K562 (cell line): ENCODE measurements around the gene JPT1. TPM values are rescaled to one million over a fixed set of nuclear protein-coding genes. Genes with fewer than 3 reads are reported as not detected.

Source experiments
- ATAC-seq: fragments of 200-7000 bp; cut with Tn5 transposase; 3 replicates; pipeline ENCODE4 v1.9.1; 2020; ENCODE audit warnings: moderate library complexity
- BruUV-seq: library from RNA; stranded (reverse); fragments of 400-500 nt; replicated peaks from 2 replicates; lab custom pipeline; 2021; lab: Mats Ljungman, UMichigan
- CTCF ChIA-PET: fragments of 300-600 bp; formaldehyde crosslinking; extraction: SDS; loops from one replicate; lab custom pipeline; 2021; ENCODE audit warnings: low intra/inter-chr PET ratio; lab: Yijun Ruan, JAX
- POLR2A ChIA-PET: fragments of 300-600, 350-650 bp; sonication (Branson Sonifier 250); formaldehyde crosslinking; extraction: SDS; loops from one replicate; lab custom pipeline; 2021; ENCODE audit warnings: antibody characterized with exemption, inconsistent platforms; lab: Yijun Ruan, JAX
- DNase-seq, 4 experiments: peaks; one replicate each; pipeline versions ENCODE4 v3.0.0 to v3.0.0-alpha.2; 2011 to 2018; ENCODE audit warnings: low spot score in 3 of 4, mixed read lengths in 3 of 4; ENCODE audit errors: extremely low read depth in 1 of 4
- FAIRE-seq: peaks from 2 replicates; lab custom pipeline; 2011; peaks lifted over from hg19 to GRCh38; lab: Jason Lieb, UNC
- H2AFZ ChIP-seq: 2 replicates; pipeline ENCODE4 v1.6.0; 2011; ENCODE audit warnings: low read depth, low read length, control low read depth, inconsistent platforms
- H3K27ac ChIP-seq: fragments of 200-600 bp; 3 replicates; pipeline ENCODE4 v1.8.0; 2011; ENCODE audit warnings: low read depth, mild to moderate bottlenecking, control low read depth, inconsistent platforms, low read length, moderate library complexity, mixed read lengths; ENCODE audit errors: extremely low read depth
- H3K27me3 ChIP-seq, 2 experiments: fragments of 300-600 bp in 1 of 2; 2 replicates in 1 of 2; 3 replicates in 1 of 2; pipeline versions ENCODE4 v1.6.0 to v1.8.0; 2011; ENCODE audit warnings: inconsistent platforms in 2 of 2, low read length in 2 of 2, mild to moderate bottlenecking in 1 of 2, mixed read lengths in 1 of 2, moderate library complexity in 1 of 2; ENCODE audit not compliant: control insufficient read depth in 2 of 2, insufficient read depth in 2 of 2
- H3K36me3 ChIP-seq: fragments of 300-600 bp; 3 replicates; pipeline ENCODE4 v1.8.0; 2011; ENCODE audit warnings: mild to moderate bottlenecking, low read length, inconsistent platforms; ENCODE audit not compliant: control insufficient read depth, insufficient read depth
- H3K4me1 ChIP-seq, 2 experiments: fragments of 200-600 bp in 1 of 2; replicated peaks in 1 of 2; 2 replicates in 1 of 2; 3 replicates in 1 of 2; pipeline versions ENCODE4 v1.5.1 to v1.8.0; 2011; ENCODE audit warnings: inconsistent platforms in 2 of 2, low read length in 2 of 2, mild to moderate bottlenecking in 1 of 2, mixed read lengths in 1 of 2, moderate library complexity in 1 of 2; ENCODE audit not compliant: control insufficient read depth in 2 of 2, insufficient read depth in 2 of 2
- H3K4me2 ChIP-seq: 2 replicates; pipeline ENCODE4 v1.6.1; 2011; ENCODE audit warnings: low read length, control low read depth, inconsistent platforms, mixed read lengths; ENCODE audit not compliant: insufficient read depth
- H3K4me3 ChIP-seq: fragments of 200-600 bp; sonication (generic), shearing (Covaris generic); 2 replicates; pipeline ENCODE4 v1.5.1; 2016; ENCODE audit warnings: control low read depth, inconsistent platforms
- H3K79me2 ChIP-seq: fragments of 200-600 bp; 3 replicates; pipeline ENCODE4 v1.8.0; 2011; ENCODE audit warnings: low read length, inconsistent platforms; ENCODE audit not compliant: control insufficient read depth, insufficient read depth
- H3K9ac ChIP-seq, 2 experiments: 2 replicates each; pipeline versions ENCODE4 v1.6.0 to v1.6.1; 2011; ENCODE audit warnings: low read depth in 2 of 2, low read length in 2 of 2, control low read depth in 1 of 2, inconsistent platforms in 1 of 2, mild to moderate bottlenecking in 1 of 2, mixed read lengths in 1 of 2; ENCODE audit not compliant: insufficient read depth in 1 of 2
- H3K9me1 ChIP-seq: one replicate; pipeline ENCODE4 v1.6.0; 2011; ENCODE audit warnings: inconsistent platforms, mild to moderate bottlenecking, low read length, moderate library complexity; ENCODE audit not compliant: control insufficient read depth, insufficient read depth
- H3K9me3 ChIP-seq: replicated peaks from 2 replicates; pipeline ENCODE4 v1.5.1; 2011; ENCODE audit warnings: low read depth, low read length, inconsistent platforms; ENCODE audit not compliant: control insufficient read depth, insufficient read depth
- H4K20me1 ChIP-seq: replicated peaks from 2 replicates; pipeline ENCODE4 v1.6.1; 2011; ENCODE audit warnings: low read length, inconsistent platforms, mixed read lengths; ENCODE audit not compliant: control insufficient read depth, insufficient read depth
- CSDE1 ChIP-seq, 2 experiments: fragments of 450-650 bp; IDR thresholded peaks; 2 replicates each; pipeline ENCODE4 v1.6.1; 2016; ENCODE audit warnings: mild to moderate bottlenecking in 1 of 2
- ELF2 ChIP-seq: fragments of 250-450 bp; sonication (Bioruptor Pico); IDR thresholded peaks from 2 replicates; pipeline ENCODE4 v1.5.0; 2021; ENCODE audit warnings: mild to moderate bottlenecking
- ERF ChIP-seq: fragments of 450-650 bp; formaldehyde crosslinking; IDR thresholded peaks from 2 replicates; pipeline ENCODE4 v1.4.0; 2020; ENCODE audit warnings: mild to moderate bottlenecking, mixed read lengths
- POLR2G ChIP-seq: fragments of 200-400 bp; formaldehyde crosslinking; IDR thresholded peaks from 2 replicates; pipeline ENCODE4 v1.6.1; 2017; ENCODE audit warnings: low read depth, mild to moderate bottlenecking, antibody characterized with exemption, low read length, moderate library complexity
- PTBP1 ChIP-seq: fragments of 200-400 bp; formaldehyde crosslinking; IDR thresholded peaks from 2 replicates; pipeline ENCODE4 v1.6.1; 2017; ENCODE audit warnings: low read depth, low read length
- WGBS: fragments of 100-300 bp; shearing (Covaris generic); methylation state at CpG from one replicate; pipeline ENCODE4 v1.1.6; 2016; ENCODE audit warnings: low coverage, mixed read lengths; ENCODE audit not compliant: insufficient coverage; ENCODE audit errors: missing lambda C conversion rate; 5-methylcytosine and 5-hydroxymethylcytosine counted together
- in situ Hi-C: fragments of 300-500 bp; cut with MboI; formaldehyde crosslinking; loops from 4 replicates; pipeline ENCODE4 v1.15.0; 2018; ENCODE audit warnings: inconsistent platforms, mixed read lengths
- intact Hi-C: fragments of 100-400 bp; cut with micrococcal nuclease; formaldehyde crosslinking; loops from 2 replicates; pipeline ENCODE4 v1.14.2; 2022
- polyA plus RNA-seq, 8 experiments: library from polyadenylated mRNA; depleted of rRNA in 4 of 8; stranded (reverse) in 5 of 8; unstranded in 3 of 8; fragments of >200 nt; fragmentation: Nextera tagmentation in 2 of 8; fragmentation: Illumina TruSeq in 1 of 8; extraction: Ambion mirVana in 2 of 8; extraction: Trizol in 1 of 8; gene quantifications; 2 replicates each; pipeline versions ENCODE4 v1.2.1 to v1.2.3, GENCODE V29; 2011 to 2014; ENCODE audit warnings: inconsistent platforms in 1 of 8, missing spikeins in 1 of 8
- total RNA-seq, 7 experiments: library from RNA; depleted of rRNA in 6 of 7; stranded (reverse); fragments of >200 nt in 6 of 7; fragmentation: Illumina TruSeq in 2 of 7; extraction: Trizol in 2 of 7; gene quantifications; 2 replicates each; pipeline versions ENCODE4 v1.2.1 to v1.2.3, GENCODE V29; 2011 to 2021; ENCODE audit warnings: low replicate concordance in 1 of 7

The JPT1 gene
- total and polyA plus RNA-seq, 9 of the 15 experiments (the other 6 are each of a cell fraction or from before 2014, with no cell fraction given), result 56.7 to 292 (median 144) TPM

DNA sequence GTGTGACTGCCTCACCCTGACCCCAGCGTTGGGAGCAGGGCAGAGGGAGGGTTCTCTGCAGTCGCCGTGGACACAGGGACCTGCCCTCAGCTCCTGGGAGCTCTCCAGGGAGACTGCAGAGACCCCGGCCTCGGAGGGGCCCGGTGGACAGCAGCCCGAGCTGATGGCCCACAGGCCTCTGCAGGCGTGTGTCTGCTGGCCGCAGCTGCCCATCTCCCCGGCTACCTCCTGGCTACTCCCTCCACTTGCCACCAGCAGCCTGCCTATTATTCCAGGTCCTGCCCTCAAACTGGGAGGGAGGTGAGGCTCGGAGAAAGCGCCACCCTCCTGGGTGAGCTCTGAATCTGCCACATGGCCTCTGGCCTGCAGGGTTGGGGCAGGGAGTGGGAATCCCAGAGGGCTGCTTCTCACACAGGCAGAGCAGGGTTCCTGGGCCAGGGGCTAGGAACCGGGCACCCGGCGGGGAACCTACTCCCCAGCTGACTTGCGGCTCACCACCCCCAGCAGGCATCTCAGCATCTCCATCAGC is 59.4 kb downstream of the JPT1 start:
- DNase-seq (no peak), ATAC-seq (no peak), FAIRE-seq (no peak)
- intact Hi-C loops, result no loop called here
- H3K36me3 ChIP-seq, result no peaks in the 10 kb centered on the region
- peak overlapping the region in 1 of 2 experiments; percentile 63; a peak in 2 of 4 replicates for H3K9ac ChIP-seq
- BruUV-seq, result no TSS peak
- no peaks in the 10 kb centered on the region; a peak in 1 of 5 replicates for H3K27me3 ChIP-seq
- no peaks in the 10 kb centered on the region for H4K20me1 ChIP-seq
- H3K4me2 ChIP-seq, result no peak overlapping the region
- H3K79me2 ChIP-seq, result no peaks in the 10 kb centered on the region; the same call in 2 of the 3 replicates
- no peaks in the 10 kb centered on the region for H3K9me1 ChIP-seq
- in situ Hi-C loops, result no loop called here
- no peak overlapping the region for H2AFZ ChIP-seq
- CTCF ChIA-PET, result no interaction called here
- POLR2A ChIA-PET, result interaction anchor here (0.6 to 1.7 kb wide), 6 partner anchors 9 to 532 kb away, joined by 3 to 8 read pairs (median 3); no protein-coding TSS in a partner anchor
- peaks cover 42 to 65% of the 10 kb centered on the region in 2 experiments for H3K4me1 ChIP-seq
- TF ChIP-seq ERF (no peak), CSDE1 (IDR thresholded peaks at IDR 0.05) (no peak), ELF2 (no peak), PTBP1 (no peak), POLR2G (0 out of 2 replicates have a peak, but pooled peaks have one; percentile 23)
- H3K9me3 ChIP-seq, result no peaks in the 10 kb centered on the region
- H3K4me3 ChIP-seq, result no peak overlapping the region
- 75% methylated on average over 14 of the region's 16 CpGs for WGBS
- no peak overlapping the region for H3K27ac ChIP-seq
